ENCODE data around the gene SPX.

DNA sequence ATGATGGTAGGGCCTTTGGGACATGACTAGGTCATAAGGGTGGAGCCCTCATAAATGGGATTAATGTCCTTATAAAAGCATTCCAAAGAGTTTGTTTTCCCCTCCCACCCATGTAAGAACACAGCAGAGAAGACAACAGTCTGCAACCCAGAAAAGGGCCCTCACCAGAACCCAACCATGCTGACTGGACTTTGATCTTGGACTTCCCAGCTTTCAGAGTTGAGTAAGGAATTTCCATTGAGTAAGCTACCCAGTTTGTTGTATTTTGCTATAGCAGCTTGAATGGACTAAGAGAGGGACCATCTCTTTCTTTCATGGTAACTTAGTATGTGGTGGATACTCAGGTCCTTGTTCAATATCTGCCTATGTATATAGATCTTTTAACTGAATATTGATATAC lies 2.9 kb upstream of the SPX start:
- TF ChIP-seq, protein P1, sequence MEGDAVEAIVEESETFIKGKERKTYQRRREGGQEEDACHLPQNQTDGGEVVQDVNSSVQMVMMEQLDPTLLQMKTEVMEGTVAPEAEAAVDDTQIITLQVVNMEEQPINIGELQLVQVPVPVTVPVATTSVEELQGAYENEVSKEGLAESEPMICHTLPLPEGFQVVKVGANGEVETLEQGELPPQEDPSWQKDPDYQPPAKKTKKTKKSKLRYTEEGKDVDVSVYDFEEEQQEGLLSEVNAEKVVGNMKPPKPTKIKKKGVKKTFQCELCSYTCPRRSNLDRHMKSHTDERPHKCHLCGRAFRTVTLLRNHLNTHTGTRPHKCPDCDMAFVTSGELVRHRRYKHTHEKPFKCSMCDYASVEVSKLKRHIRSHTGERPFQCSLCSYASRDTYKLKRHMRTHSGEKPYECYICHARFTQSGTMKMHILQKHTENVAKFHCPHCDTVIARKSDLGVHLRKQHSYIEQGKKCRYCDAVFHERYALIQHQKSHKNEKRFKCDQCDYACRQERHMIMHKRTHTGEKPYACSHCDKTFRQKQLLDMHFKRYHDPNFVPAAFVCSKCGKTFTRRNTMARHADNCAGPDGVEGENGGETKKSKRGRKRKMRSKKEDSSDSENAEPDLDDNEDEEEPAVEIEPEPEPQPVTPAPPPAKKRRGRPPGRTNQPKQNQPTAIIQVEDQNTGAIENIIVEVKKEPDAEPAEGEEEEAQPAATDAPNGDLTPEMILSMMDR (IDR thresholded peaks at IDR 0.05; ENCODE audit: low read length) = no peak
- TF ChIP-seq EZH2phosphoT487 (IDR thresholded peaks at IDR 0.05; ENCODE audit: low read length) = no peak
- no peak for TF ChIP-seq EZH2 (optimal IDR thresholded peaks at IDR 0.05; ENCODE audit: low read depth, low read length)
